22Rv1 (cell line): ENCODE results near the gene GMDS.

Experiments used
- H3K27ac ChIP-seq: fragments of 450-650 bp; 2 replicates; pipeline ENCODE4 v1.5.1; 2017
- CTCF ChIP-seq: fragments of 450-650 bp; IDR thresholded peaks from 2 replicates; pipeline ENCODE4 v1.5.1; 2017; ENCODE audit warnings: mild to moderate bottlenecking
- ZFX ChIP-seq: fragments of 450-650 bp; IDR thresholded peaks from 2 replicates; pipeline ENCODE4 v1.6.1; 2017; ENCODE audit warnings: antibody characterized with exemption, borderline replicate concordance

The GMDS gene

GRCh38 chr6:1643830-1644445 is 601.5 kb downstream of the GMDS start:
- no peak for TF ChIP-seq ZFX
- no peak for TF ChIP-seq CTCF
- H3K27ac ChIP-seq = no peak overlapping the region

- TF ChIP-seq ZFX = no peak
- no peak for TF ChIP-seq CTCF
- H3K27ac ChIP-seq = no peak overlapping the region
Observed at GRCh38 chr6:1643111-1643510, 602.3 kb downstream of the GMDS start.

- H3K27ac ChIP-seq = no peak overlapping the region
Observed at GRCh38 chr6:1641343-1641885, 604.0 kb downstream of the GMDS start.

DNA sequence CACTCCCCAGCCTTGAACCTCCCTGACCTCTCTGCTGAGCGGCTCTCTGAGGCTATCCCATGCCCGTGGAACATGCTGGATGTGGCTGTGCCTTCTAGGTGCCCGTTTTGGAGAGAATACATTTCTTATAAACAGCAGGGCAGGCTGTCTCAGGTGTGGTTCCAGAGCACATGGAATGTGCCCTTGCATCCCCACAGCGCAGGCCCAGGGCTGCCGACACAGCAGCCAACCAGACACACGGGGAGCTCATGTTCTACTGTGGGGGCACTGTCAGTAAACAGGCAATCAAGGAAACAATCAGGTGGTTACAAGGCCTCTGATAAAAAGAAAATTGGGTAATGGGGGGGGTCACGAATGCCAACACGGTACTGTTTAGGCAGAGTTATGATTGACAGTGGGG is 604.9 kb downstream of the GMDS start:
- no peak overlapping the region for H3K27ac ChIP-seq
- TF ChIP-seq CTCF (no peak), ZFX (no peak)

More at GRCh38 chr6:1641343-1641885, 604.0 kb downstream of the GMDS start:
- TF ChIP-seq ZFX (no peak), CTCF (0 out of 2 replicates have a peak, but pooled peaks have one; percentile 4)

DNA sequence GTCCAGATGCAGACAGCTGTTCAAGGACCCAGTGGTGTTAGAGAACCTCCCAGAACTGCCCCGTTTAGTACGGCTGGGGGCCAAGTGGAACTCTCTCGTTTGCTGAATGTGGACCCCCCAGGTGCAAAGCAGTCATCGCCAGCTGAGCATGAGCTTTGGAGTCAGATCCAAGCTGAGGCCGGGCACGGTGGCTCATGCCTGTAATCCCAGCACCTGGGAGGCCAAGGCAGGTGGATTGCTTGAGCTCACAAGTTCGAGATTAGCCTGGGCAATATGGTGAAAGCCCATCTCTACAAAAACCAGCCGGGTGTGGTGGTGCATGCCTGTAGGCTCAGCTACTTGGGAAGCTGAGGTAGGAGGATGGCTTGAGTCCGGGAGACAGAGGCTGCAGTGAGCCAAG is 606.0 kb downstream of the GMDS start:
- TF ChIP-seq CTCF (no peak), ZFX (no peak)
- H3K27ac ChIP-seq = no peak overlapping the region

GRCh38 chr6:1636971-1637871 is 608.2 kb downstream of the GMDS start:
- no peak for TF ChIP-seq ZFX
- TF ChIP-seq CTCF = no peak
- no peak overlapping the region for H3K27ac ChIP-seq
